IMR-90 (cell line): ENCODE results near the gene DCP1A. TPM values are rescaled to one million over a fixed set of nuclear protein-coding genes. Genes with fewer than 3 reads are reported as not detected.
A peak's percentile ranks its signal among the peaks of the same experiment; 100 is the strongest.

Experiments used
- ATAC-seq: fragments of 200-7000 bp; cut with Tn5 transposase; 2 replicates; pipeline ENCODE4 v1.9.1; 2020; ENCODE audit warnings: low read depth, mild to moderate bottlenecking, moderate library complexity
- BruUV-seq: library from RNA; stranded (reverse); fragments of 400-500 nt; replicated peaks from 2 replicates; lab custom pipeline; 2021; lab: Mats Ljungman, UMichigan
- CTCF ChIA-PET: fragments of 300-600 bp; formaldehyde crosslinking; extraction: SDS; loops from one replicate; lab custom pipeline; 2021; ENCODE audit warnings: antibody characterized with exemption; lab: Yijun Ruan, JAX
- POLR2A ChIA-PET: fragments of 300-600 bp; sonication (Branson Sonifier 250); formaldehyde crosslinking; loops from one replicate; lab custom pipeline; 2022; ENCODE audit warnings: antibody characterized with exemption; ENCODE audit not compliant: unreplicated experiment; lab: Charles Lee
- DNase-seq: peaks from one replicate; pipeline ENCODE4 v3.0.0; 2013
- H2AFZ ChIP-seq: replicated peaks from 2 replicates; pipeline ENCODE3; 2013; ENCODE audit warnings: low read length, mild to moderate bottlenecking; ENCODE audit not compliant: poor library complexity
- H2AK5ac ChIP-seq: 2 replicates; pipeline ENCODE4 v1.6.1; 2013; ENCODE audit warnings: low read depth, low read length, inconsistent platforms
- H2AK9ac ChIP-seq: replicated peaks from 2 replicates; pipeline ENCODE3; 2013; ENCODE audit warnings: mild to moderate bottlenecking, low read depth, low read length, moderate library complexity; ENCODE audit not compliant: poor library complexity
- H2BK120ac ChIP-seq: 2 replicates; pipeline ENCODE4 v1.6.1; 2013; ENCODE audit warnings: low read depth, low read length, inconsistent platforms
- H2BK15ac ChIP-seq: 3 replicates; pipeline ENCODE4 v1.6.1; 2013; ENCODE audit warnings: low read depth, low read length, inconsistent platforms
- H2BK20ac ChIP-seq: 2 replicates; pipeline ENCODE4 v1.6.1; 2013; ENCODE audit warnings: low read depth, mild to moderate bottlenecking, inconsistent platforms, low read length, moderate library complexity
- H2BK5ac ChIP-seq: 2 replicates; pipeline ENCODE4 v1.6.1; 2013; ENCODE audit warnings: mild to moderate bottlenecking, low read depth, low read length, inconsistent platforms; ENCODE audit not compliant: poor library complexity, severe bottlenecking
- H3K14ac ChIP-seq: replicated peaks from 2 replicates; pipeline ENCODE4 v1.6.1; 2013; ENCODE audit warnings: low read depth, low read length, inconsistent platforms
- H3K18ac ChIP-seq: 2 replicates; pipeline ENCODE4 v1.6.1; 2013; ENCODE audit warnings: low read depth, low read length, control low read depth
- H3K23ac ChIP-seq: 2 replicates; pipeline ENCODE4 v1.6.1; 2013; ENCODE audit warnings: low read depth, low read length, inconsistent platforms
- H3K27ac ChIP-seq: 2 replicates; pipeline ENCODE4 v1.5.1; 2013; ENCODE audit warnings: mild to moderate bottlenecking, control low read depth, low read length; ENCODE audit not compliant: insufficient read depth
- H3K27me3 ChIP-seq: 2 replicates; pipeline ENCODE4 v1.6.1; 2013; ENCODE audit warnings: low read length; ENCODE audit not compliant: control insufficient read depth, insufficient read depth
- H3K36me3 ChIP-seq: 2 replicates; pipeline ENCODE4 v1.6.1; 2013; ENCODE audit warnings: low read length, mixed read lengths; ENCODE audit not compliant: control insufficient read depth, insufficient read depth
- H3K4ac ChIP-seq: 2 replicates; pipeline ENCODE4 v1.6.1; 2013; ENCODE audit warnings: low read depth, low read length, inconsistent platforms
- H3K4me1 ChIP-seq: 2 replicates; pipeline ENCODE4 v1.6.1; 2013; ENCODE audit warnings: low read length, mixed read lengths; ENCODE audit not compliant: control insufficient read depth, insufficient read depth
- H3K4me2 ChIP-seq: 2 replicates; pipeline ENCODE4 v1.6.1; 2013; ENCODE audit warnings: low read depth, mild to moderate bottlenecking, control low read depth, low read length, moderate library complexity
- H3K4me3 ChIP-seq: 2 replicates; pipeline ENCODE4 v1.5.1; 2013; ENCODE audit warnings: low read depth, mild to moderate bottlenecking, control low read depth, low read length, moderate library complexity; ENCODE audit not compliant: insufficient read depth
- H3K56ac ChIP-seq: 2 replicates; pipeline ENCODE4 v1.6.1; 2013; ENCODE audit warnings: low read length, inconsistent platforms; ENCODE audit not compliant: insufficient read depth; ENCODE audit errors: extremely low read depth
- H3K79me1 ChIP-seq, 2 experiments: 2 replicates each; pipeline ENCODE4 v1.6.1; 2013; ENCODE audit warnings: low read length in 2 of 2, inconsistent platforms in 1 of 2, low read depth in 1 of 2
- H3K9ac ChIP-seq: 2 replicates; pipeline ENCODE4 v1.6.1; 2013; ENCODE audit warnings: low read depth, low read length, control low read depth
- H3K9me1 ChIP-seq: 2 replicates; pipeline ENCODE4 v1.6.1; 2013; ENCODE audit warnings: low read length, inconsistent platforms; ENCODE audit not compliant: insufficient read depth
- H3K9me3 ChIP-seq: 2 replicates; pipeline ENCODE4 v1.6.1; 2013; ENCODE audit warnings: low read length; ENCODE audit not compliant: control insufficient read depth, insufficient read depth
- H4K20me1 ChIP-seq: 2 replicates; pipeline ENCODE4 v1.6.1; 2013; ENCODE audit warnings: low read length, inconsistent platforms; ENCODE audit not compliant: insufficient read depth
- H4K5ac ChIP-seq: 2 replicates; pipeline ENCODE4 v1.6.1; 2013; ENCODE audit warnings: mild to moderate bottlenecking, low read depth, low read length, control low read depth
- H4K8ac ChIP-seq, 2 experiments: 2 replicates each; pipeline ENCODE4 v1.6.1; 2013; ENCODE audit warnings: low read depth in 2 of 2, low read length in 2 of 2, control low read depth in 1 of 2, inconsistent platforms in 1 of 2
- H4K91ac ChIP-seq: 2 replicates; pipeline ENCODE4 v1.6.1; 2013; ENCODE audit warnings: low read depth, low read length, inconsistent platforms; ENCODE audit not compliant: insufficient read depth
- BHLHE40 ChIP-seq: fragments of 150-350 bp; IDR thresholded peaks from 2 replicates; pipeline ENCODE4 v1.6.1; 2016; ENCODE audit warnings: mild to moderate bottlenecking, low read depth, low read length
- CEBPB ChIP-seq: IDR thresholded peaks from 2 replicates; pipeline ENCODE4 v1.6.1; 2012; ENCODE audit warnings: low read depth, low read length, improper control_type of control experiment
- CHD1 ChIP-seq: IDR thresholded peaks from 2 replicates; pipeline ENCODE4 v1.6.1; 2012; ENCODE audit warnings: low read depth, low read length, improper control_type of control experiment
- CTCF ChIP-seq: conservative IDR thresholded peaks from 2 replicates; pipeline ENCODE4 v1.5.1; 2012; ENCODE audit warnings: mild to moderate bottlenecking, low read depth, low read length, improper control_type of control experiment
- FOS ChIP-seq: fragments of 150-350 bp; IDR thresholded peaks from 2 replicates; pipeline ENCODE4 v1.6.1; 2016; ENCODE audit warnings: low read depth, low read length
- MAFK ChIP-seq: IDR thresholded peaks from 2 replicates; pipeline ENCODE4 v1.6.1; 2012; ENCODE audit warnings: low read depth, low read length, improper control_type of control experiment
- MAZ ChIP-seq: IDR thresholded peaks from 2 replicates; pipeline ENCODE4 v1.6.1; 2012; ENCODE audit warnings: low read depth, mild to moderate bottlenecking, low read length, improper control_type of control experiment, moderate library complexity, borderline replicate concordance
- MXI1 ChIP-seq: IDR thresholded peaks from 2 replicates; pipeline ENCODE4 v1.6.1; 2012; ENCODE audit warnings: low read depth, mild to moderate bottlenecking, low read length, moderate library complexity, borderline replicate concordance
- NFE2L2 ChIP-seq: fragments of 150-350 bp; IDR thresholded peaks from 2 replicates; pipeline ENCODE4 v1.6.1; 2016; ENCODE audit warnings: low read depth, mild to moderate bottlenecking, low read length
- POLR2A ChIP-seq: IDR thresholded peaks from 2 replicates; pipeline ENCODE4 v1.6.1; 2012; ENCODE audit warnings: mild to moderate bottlenecking, low read depth, low read length
- RAD21 ChIP-seq: IDR thresholded peaks from 2 replicates; pipeline ENCODE4 v1.6.1; 2012; ENCODE audit warnings: low read length, improper control_type of control experiment
- RFX5 ChIP-seq: IDR thresholded peaks from 2 replicates; pipeline ENCODE4 v1.8.0; 2012; ENCODE audit warnings: low read depth, mild to moderate bottlenecking, low read length, moderate library complexity
- SMC3 ChIP-seq: fragments of 150-350 bp; IDR thresholded peaks from 2 replicates; pipeline ENCODE4 v1.6.1; 2016; ENCODE audit warnings: low read depth, mild to moderate bottlenecking, antibody characterized with exemption, low read length, moderate library complexity
- USF2 ChIP-seq: fragments of 150-350 bp; IDR thresholded peaks from 2 replicates; pipeline ENCODE4 v1.6.1; 2017; ENCODE audit warnings: mild to moderate bottlenecking, antibody characterized with exemption, low read length, low read depth
- WGBS, 2 experiments: methylation state at CpG; one replicate each; pipeline versions ENCODE4 v1.1.5 to v1.1.7; 2013; ENCODE audit warnings: missing lambda C conversion rate in 2 of 2; ENCODE audit not compliant: insufficient read length in 1 of 2; ENCODE audit errors: extremely low coverage in 2 of 2; 5-methylcytosine and 5-hydroxymethylcytosine counted together
- dilution Hi-C: fragments of 300-500 bp; cut with HindIII; formaldehyde crosslinking; loops from one replicate; pipeline ENCODE4 v1.14.3; 2018; ENCODE audit warnings: low sequenced_read_pairs; ENCODE audit not compliant: unreplicated experiment
- in situ Hi-C: fragments of 300-500 bp; cut with MboI; formaldehyde crosslinking; loops from 3 replicates; pipeline ENCODE4 v1.14.3; 2019; ENCODE audit warnings: low sequenced_read_pairs, inconsistent platforms, mixed read lengths
- intact Hi-C: fragments of 100-400 bp; cut with micrococcal nuclease; formaldehyde crosslinking; loops from 2 replicates; pipeline ENCODE4 v1.10.0; 2022
- polyA plus RNA-seq, 3 experiments: library from polyadenylated mRNA; depleted of rRNA; stranded (reverse); fragments of >200 nt; gene quantifications; 2 replicates each; pipeline ENCODE4 v1.2.3, GENCODE V29; 2012; ENCODE audit warnings: low replicate concordance in 1 of 3
- total RNA-seq: library from RNA; depleted of rRNA; stranded (reverse); fragments of >200 nt; gene quantifications from 2 replicates; pipeline ENCODE4 v1.2.3, GENCODE V29; 2012

DCP1A gene
- total and polyA plus RNA-seq, 2 of the 4 experiments (the other 2 are of a cell fraction): 13.2 to 30.1 TPM

- Histone ChIP-seq H2BK15ac (no peak overlapping the region), H3K79me1 (peaks cover 10 to 70% of the 10 kb centered on the region in 2 experiments; a peak in 3 of 4 replicates), H3K23ac (no peak overlapping the region), H3K4me1 (peaks cover 20% of the 10 kb centered on the region), H2AK9ac (peak overlapping the region; percentile 48), H2BK20ac (no peak overlapping the region), H2AK5ac (no peak overlapping the region; the same call in 1 of the 2 replicates), H2AFZ (no peak overlapping the region), H4K8ac (no peak overlapping the region), H4K5ac (no peak overlapping the region), H3K9me3 (no peaks in the 10 kb centered on the region), H3K4ac (no peak overlapping the region), H3K18ac (no peak overlapping the region), H4K20me1 (peaks cover 89% of the 10 kb centered on the region), H3K14ac (no peak overlapping the region), H3K27me3 (no peaks in the 10 kb centered on the region), H4K91ac (no peak overlapping the region), H3K4me2 (no peak overlapping the region), H3K9ac (no peak overlapping the region), H3K4me3 (no peak overlapping the region), H2BK5ac (no peak overlapping the region), H3K27ac (no peak overlapping the region; the same call in 1 of the 2 replicates), H2BK120ac (no peak overlapping the region), H3K36me3 (peaks cover 48% of the 10 kb centered on the region), H3K56ac (no peak overlapping the region), H3K9me1 (peaks cover 17% of the 10 kb centered on the region)
- ATAC-seq (no peak), DNase-seq (no peak)
- ChIA-PET POLR2A (no interaction called here), CTCF (no interaction called here)
- WGBS, 2 experiments: 80% methylated on average over 2 of the region's 8 CpGs; no CpG with 5 or more reads in 1 of the 2 experiments
- intact Hi-C loops (no loop called here), in situ Hi-C loops (no loop called here), dilution Hi-C loops (no loop called here)
- TF ChIP-seq FOS: no peak
- TF ChIP-seq SMC3: no peak
- TF ChIP-seq USF2: no peak
- no peak for TF ChIP-seq MXI1
- no peak for TF ChIP-seq CHD1
- TF ChIP-seq CTCF: no peak
- no peak for TF ChIP-seq POLR2A
- no peak for TF ChIP-seq RFX5
- TF ChIP-seq BHLHE40: no peak
- no peak for TF ChIP-seq NFE2L2
- no peak for TF ChIP-seq RAD21
- no peak for TF ChIP-seq MAFK
- TF ChIP-seq MAZ: no peak
- no peak for TF ChIP-seq CEBPB
- BruUV-seq: no TSS peak
Observed at GRCh38 chr3:53243785-53244184, 103.6 kb downstream of the DCP1A start.
